GM21381 (cell line): ENCODE measurements around the gene PRKN.
"Not testable (repeated sequence)": the region's sequence is repeated elsewhere in the genome, so short reads cannot be mapped to it uniquely, and the experiment has no call there.

Source experiments
- ATAC-seq: cut with Tn5 transposase; IDR thresholded peaks from one replicate; pipeline ENCODE4 v1.9.1; 2021; ENCODE audit warnings: mild to moderate bottlenecking, moderate library complexity; ENCODE audit not compliant: unreplicated experiment

PRKN gene

GRCh38 chr6:162471842-162472241 lies 255.7 kb downstream of the PRKN start:
- no peak for ATAC-seq

DNA sequence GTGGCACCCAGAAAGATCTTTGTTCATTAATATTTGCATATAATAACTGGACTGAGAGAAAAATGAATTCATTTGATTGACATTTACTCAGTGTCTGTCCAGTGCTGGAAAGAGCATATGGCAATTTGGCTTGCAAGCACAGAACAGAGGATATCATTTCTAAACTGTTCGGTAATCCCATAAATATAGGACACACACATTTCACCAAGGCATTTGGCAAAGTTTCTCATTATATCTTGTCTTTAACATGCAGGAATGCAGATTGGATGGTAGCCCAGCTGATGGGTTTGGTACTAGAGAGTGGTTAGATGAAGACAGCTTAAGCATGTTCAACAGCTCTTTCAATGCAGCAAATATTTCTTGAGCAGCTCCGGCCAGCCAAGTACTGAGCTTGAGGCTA lies 259.2 kb downstream of the PRKN start:
- no peak for ATAC-seq

DNA sequence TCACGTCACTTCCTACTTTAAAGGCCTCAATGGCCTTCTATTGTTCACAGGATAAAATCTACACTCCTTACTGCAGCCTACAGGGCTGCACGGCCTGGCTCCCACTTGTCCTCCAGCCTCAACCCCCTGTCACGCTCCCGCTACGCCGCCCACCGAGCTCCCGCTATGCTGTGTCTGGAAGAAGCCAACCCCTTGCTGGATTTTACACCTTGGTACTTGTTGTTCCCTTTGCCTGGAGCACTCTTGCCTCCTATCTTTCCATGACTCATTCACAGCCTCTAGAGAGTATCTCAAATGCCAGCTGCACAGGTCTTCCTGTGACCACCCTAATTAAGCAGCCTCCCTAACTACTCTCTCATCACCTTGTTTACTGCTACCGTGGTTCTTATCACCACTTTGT lies 259.9 kb downstream of the PRKN start:
- no peak for ATAC-seq

- no peak for ATAC-seq
Measured at GRCh38 chr6:162463576-162463975, 264.0 kb downstream of the PRKN start.

GRCh38 chr6:162459985-162460384 lies 267.6 kb downstream of the PRKN start:
- no peak for ATAC-seq

GRCh38 chr6:162450358-162450757 lies 277.2 kb downstream of the PRKN start:
- ATAC-seq, result no peak

DNA sequence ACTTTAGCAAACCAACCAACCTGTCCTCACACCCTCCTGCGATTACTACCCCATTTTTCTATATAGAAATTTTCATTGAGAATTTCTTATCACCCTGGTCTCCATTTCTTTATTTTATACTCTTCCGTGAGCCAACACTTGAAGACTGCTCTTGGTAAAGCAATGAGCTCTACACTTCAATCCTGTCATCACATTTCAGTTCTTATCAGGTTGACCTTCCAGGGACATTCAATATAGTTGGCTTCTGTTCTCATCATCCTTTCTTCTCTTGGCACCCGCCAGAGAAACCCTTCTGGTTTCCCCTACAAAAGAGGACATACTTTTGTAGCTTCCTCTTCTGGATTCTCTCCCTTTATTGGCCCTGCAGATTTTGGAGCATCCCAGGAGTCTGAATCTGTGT lies 279.3 kb downstream of the PRKN start:
- no peak for ATAC-seq

DNA sequence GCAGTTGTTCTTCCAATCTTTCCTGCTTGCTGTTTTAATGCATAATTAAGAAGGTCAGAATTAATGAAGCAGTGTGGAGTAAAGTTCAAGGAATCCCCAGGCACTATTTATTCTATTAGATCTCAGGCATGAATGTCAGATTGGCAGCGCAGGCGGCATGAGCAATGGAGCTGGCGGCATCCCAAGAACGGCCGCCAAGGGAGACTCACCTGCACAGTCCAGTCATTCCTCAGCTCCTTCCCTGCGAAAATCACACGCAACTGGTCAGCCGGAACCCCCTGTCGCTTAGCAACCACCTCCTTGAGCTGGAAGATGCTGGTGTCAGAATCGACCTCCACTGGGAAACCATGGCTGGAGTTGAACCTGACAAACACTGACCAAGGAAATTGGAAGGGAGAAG lies 284.5 kb downstream of the PRKN start:
- ATAC-seq, result no peak

DNA sequence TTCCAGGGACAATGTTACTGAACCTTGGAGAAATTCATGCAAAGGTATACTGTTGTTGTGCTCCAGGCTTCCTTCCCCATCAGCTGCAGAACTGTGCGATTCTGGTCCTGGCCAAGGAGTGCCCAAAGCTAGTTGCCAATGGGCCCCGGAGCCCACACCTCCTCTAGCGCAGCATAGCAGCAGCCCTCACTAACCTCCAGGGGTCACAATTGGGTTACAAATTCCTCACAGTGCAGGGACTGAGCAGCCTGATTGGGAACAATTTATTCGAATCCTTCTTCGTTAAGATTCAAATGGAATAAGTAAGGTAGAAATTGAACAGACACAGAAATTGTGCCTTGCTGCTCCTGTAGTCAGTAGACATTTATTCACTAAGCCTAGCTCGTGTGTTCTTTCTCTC lies 284.9 kb downstream of the PRKN start:
- ATAC-seq, result no peak

GRCh38 chr6:162441991-162442390 lies 285.6 kb downstream of the PRKN start:
- no peak for ATAC-seq

DNA sequence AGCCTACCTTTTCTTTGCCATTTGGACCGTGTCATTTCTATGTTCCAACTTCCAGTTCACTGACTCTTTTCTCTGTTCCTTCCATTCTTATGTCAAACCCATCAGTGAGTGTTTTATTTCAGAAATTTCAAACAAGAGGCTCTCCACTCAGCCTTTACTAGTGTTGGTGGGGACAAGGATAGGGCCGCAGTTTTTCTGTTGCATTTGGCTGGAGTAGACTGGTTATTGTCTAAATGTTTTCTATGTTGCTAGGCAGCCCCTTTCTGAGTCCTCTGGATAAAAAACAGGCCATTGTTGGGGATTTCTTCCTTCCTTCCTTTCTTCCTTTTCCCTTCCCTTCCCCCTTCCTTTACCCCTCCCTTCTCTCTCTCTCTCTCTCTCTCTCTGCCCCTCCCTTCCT lies 288.6 kb downstream of the PRKN start:
- no peak for ATAC-seq

- no peak for ATAC-seq
Measured at GRCh38 chr6:162435071-162435470, 292.5 kb downstream of the PRKN start.

- ATAC-seq, result no peak
Measured at GRCh38 chr6:162421004-162421403, 306.6 kb downstream of the PRKN start.

DNA sequence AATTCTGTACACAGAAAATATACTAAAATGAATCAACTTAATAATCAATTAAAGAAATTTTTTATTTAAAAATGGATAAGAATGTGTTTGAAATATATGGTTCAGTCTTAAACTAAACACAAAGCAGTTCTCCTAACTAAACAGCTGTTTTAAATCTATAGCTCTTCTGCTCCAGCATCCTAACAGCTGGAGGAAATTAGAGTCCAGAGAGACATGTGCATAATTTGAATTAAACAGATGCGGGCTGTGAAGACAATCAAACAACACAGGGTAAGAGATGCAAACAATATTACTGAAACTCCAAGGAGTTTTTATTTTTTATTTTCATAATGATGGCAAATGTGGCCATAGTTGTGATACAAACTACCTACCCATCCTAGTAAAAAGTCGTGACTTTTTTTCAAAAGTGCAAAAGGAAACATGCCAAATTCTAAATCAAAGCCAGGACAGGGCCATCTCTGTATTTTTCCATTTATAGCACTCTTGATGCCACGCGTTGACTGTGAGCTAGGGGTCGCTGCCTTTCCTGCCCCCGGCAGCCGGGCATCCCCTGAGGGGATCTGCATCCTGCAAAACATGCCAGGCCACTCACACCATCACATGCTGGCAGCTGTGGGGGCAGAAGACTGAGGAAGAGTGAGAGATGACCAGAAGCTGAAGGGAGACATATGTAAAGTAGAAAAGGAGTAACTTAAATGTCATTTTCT lies 310.6 kb downstream of the PRKN start:
- ATAC-seq, result no peak

DNA sequence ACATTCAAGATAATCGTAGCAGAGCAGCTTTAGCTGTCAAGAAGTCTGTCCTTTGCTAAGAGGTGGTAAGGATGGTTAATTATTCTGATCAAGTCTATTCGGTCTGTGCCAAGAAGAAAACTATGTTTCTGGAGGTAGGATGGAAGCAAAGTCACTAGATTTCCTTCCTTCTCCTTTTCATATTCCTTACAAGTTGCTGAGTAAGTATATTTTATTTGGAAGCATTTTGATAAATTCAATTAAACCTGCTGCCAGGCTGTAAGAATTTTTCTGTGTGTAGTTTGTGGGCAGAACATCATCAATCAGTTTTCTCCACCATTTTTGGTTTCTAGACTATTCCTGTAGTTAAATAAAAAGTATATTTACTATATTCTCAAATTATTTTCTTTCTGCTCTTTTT lies 311.3 kb downstream of the PRKN start:
- ATAC-seq, result no peak

DNA sequence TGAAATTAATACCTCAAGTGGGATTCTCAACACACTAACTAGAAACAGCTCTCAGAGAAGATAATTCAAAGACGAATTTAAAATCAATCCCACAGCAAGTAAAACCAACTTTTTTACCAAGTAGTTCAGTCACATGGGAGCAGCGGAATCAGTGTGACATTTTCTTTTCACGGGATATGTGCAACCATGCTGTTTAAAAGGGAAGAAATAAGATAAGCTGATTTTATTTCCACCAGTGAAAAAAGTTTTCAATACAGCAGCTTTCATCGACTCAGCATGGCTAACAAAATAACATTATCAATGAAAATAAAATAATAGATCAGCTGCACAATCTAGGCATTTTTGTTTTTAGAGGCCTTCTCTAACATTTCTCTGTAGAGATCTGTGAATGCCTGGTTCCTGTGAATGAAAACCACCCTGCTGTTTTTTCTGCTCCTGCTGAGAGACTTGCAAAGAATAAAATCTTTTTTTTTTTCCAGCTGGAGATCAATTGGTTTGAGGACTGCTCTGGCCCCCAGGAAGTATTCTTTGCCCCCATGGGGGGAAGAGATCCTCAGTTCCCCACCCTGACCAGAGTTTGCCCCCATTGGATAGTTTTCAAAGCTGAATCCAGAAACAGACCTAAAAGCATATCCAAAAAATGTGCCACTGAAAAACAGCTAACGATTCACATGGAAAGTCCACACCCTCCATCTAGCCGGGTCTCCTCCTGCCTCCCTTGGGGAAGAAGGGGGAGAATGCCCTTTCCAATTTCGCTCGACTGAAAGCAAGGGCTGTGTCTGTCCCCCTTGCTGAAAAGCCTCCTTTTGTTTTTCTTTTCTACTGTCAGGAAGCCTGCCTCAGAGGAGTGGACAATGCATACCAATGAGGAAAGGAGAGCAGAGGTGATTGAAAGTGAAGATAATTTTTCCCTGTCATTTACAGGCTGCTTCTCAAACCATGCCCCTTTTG lies 317.6 kb downstream of the PRKN start:
- ATAC-seq, result no peak

GRCh38 chr6:162408826-162409535 lies 318.6 kb downstream of the PRKN start:
- ATAC-seq, result no peak

GRCh38 chr6:162404951-162405350 lies 322.6 kb downstream of the PRKN start:
- no peak for ATAC-seq

DNA sequence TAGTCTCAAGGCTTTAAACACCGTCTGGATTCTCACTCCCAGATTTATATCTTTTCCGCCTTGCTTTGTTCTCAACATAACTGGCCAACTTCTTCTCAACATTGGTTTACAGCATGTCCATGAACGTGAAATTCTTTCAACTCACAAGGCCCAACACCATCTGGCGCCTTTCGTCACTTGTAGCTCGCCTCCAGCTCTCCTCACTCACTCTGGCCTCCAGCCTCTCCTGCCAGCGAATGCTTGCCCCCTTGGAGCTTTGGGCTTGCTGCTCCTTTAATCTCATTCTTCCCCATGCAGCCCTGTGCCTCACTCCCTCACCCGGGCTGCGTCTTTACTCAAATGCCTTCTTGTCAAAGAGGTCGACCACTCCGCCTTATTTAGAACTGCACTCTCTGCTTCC lies 324.5 kb downstream of the PRKN start:
- ATAC-seq, result no peak

DNA sequence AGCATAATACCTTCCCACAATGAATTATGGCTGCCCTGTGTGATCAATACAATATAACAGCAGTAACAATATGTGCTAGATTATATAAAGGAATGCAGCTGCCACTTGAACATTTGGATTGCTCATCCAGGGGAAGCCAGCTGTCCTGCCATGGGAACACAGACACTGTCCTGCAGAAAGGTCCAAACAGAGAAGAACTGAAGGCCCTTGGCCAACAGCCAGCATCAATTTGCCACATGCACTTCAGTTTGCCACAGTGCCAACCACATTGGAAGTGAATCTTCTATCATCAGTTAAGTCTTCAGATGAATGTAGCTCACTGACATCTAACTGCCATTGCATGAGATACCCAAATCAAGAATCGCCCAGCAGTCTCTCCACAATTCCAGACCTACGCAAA lies 332.4 kb downstream of the PRKN start:
- no peak for ATAC-seq

DNA sequence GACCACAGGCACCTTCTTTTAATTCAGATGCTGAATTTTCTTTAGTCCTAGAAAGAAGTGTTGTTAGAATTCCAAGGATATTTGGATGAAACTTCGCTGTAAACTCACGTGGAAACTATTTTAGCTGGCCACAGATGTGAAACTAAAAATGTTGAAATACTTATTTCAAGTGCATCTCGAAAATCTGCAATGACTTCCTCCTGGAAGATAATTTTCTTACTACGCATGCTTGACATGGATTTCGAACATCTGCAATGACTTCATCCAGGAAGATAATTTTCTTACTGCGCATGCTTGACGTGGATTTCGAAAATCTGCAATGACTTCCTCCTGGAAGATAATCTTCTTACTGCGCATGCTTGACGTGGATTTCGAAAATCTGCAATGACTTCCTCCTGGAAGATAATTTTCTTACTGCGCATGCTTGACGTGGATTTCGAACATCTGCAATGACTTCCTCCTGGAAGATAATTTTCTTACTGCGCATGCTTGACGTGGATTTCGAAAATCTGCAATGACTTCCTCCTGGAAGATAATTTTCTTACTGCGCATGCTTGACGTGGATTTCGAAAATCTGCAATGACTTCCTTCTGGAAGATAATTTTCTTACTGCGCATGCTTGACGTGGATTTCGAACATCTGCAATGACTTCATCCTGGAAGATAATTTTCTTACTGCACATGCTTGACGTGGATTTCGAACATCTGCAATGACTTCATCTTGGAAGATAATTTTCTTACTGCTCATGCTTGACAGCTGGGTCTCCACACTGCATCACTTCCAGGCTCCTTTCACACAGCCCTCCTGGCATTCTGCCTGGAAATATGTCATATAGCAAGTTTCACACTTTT lies 336.4 kb downstream of the PRKN start:
- not testable (repeated sequence) for ATAC-seq
